Central memory CD8-positive, alpha-beta T cell (primary cell): ENCODE measurements around the gene TCF23.
A peak's percentile ranks its signal among the peaks of the same experiment; 100 is the strongest.
"Not testable (repeated sequence)": the region's sequence is repeated elsewhere in the genome, so short reads cannot be mapped to it uniquely, and the experiment has no call there.

Source experiments
- ATAC-seq: fragments of 150-1000 bp; cut with Tn5 transposase; replicated peaks from 2 replicates; pipeline ENCODE4 v1.10.0; 2022; ENCODE audit warnings: mild to moderate bottlenecking, moderate FRiP score, moderate number of reproducible peaks; ENCODE audit not compliant: poor library complexity, severe bottlenecking; ENCODE audit errors: extremely low read depth
- DNase-seq, 2 donors: peaks; one replicate each; pipeline ENCODE4 v3.0.0; 2021; ENCODE audit warnings: low spot score in 2 of 2
- H3K27ac Mint-ChIP-seq: one replicate; pipeline ENCODE4 v1.8.0; 2022; ENCODE audit warnings: low read depth, mild to moderate bottlenecking, moderate library complexity, mixed read lengths
- H3K27me3 Mint-ChIP-seq: one replicate; pipeline ENCODE4 v1.8.0; 2022; ENCODE audit warnings: mixed read lengths
- H3K36me3 Mint-ChIP-seq: one replicate; pipeline ENCODE4 v1.8.0; 2022; ENCODE audit warnings: mild to moderate bottlenecking, moderate library complexity, mixed read lengths; ENCODE audit not compliant: insufficient read depth
- H3K4me1 Mint-ChIP-seq: one replicate; pipeline ENCODE4 v1.8.0; 2022; ENCODE audit warnings: mixed read lengths
- H3K4me3 Mint-ChIP-seq: one replicate; pipeline ENCODE4 v1.8.0; 2022; ENCODE audit warnings: mild to moderate bottlenecking, moderate library complexity, mixed read lengths
- H3K9me3 Mint-ChIP-seq: one replicate; pipeline ENCODE4 v1.8.0; 2022; ENCODE audit warnings: mixed read lengths

The TCF23 gene

GRCh38 chr2:27191070-27191829 is 42.4 kb downstream of the TCF23 start:
- Mint-ChIP-seq H3K9me3 (no peaks in the 10 kb centered on the region), H3K4me1 (no peaks in the 10 kb centered on the region), H3K4me3 (no peak overlapping the region), H3K27me3 (peaks cover 9% of the 10 kb centered on the region), H3K27ac (no peak overlapping the region), H3K36me3 (peaks cover 2% of the 10 kb centered on the region)
- no peak for ATAC-seq
- DNase-seq: peak in 1 of 2 donors; percentile 42

GRCh38 chr2:27194538-27195354 is 45.9 kb downstream of the TCF23 start:
- DNase-seq (no peak), ATAC-seq (no peak)
- Mint-ChIP-seq H3K27me3 (no peaks in the 10 kb centered on the region), H3K4me1 (no peaks in the 10 kb centered on the region), H3K9me3 (no peaks in the 10 kb centered on the region), H3K27ac (no peak overlapping the region), H3K4me3 (no peak overlapping the region), H3K36me3 (peaks cover 7% of the 10 kb centered on the region)

GRCh38 chr2:27195799-27196198 is 47.0 kb downstream of the TCF23 start:
- H3K27me3 Mint-ChIP-seq, ATAC-seq, H3K4me3 Mint-ChIP-seq, DNase-seq, H3K4me1 Mint-ChIP-seq, H3K9me3 Mint-ChIP-seq, H3K27ac Mint-ChIP-seq, H3K36me3 Mint-ChIP-seq: not testable (repeated sequence)

- H3K27me3 Mint-ChIP-seq, ATAC-seq, H3K27ac Mint-ChIP-seq, H3K4me1 Mint-ChIP-seq, DNase-seq, H3K4me3 Mint-ChIP-seq, H3K9me3 Mint-ChIP-seq: not testable (repeated sequence)
- H3K36me3 Mint-ChIP-seq: peaks cover 18% of the 10 kb centered on the region
These were observed 49.3 kb downstream of the TCF23 start for GRCh38 chr2:27198068-27198467.

GRCh38 chr2:27198627-27199026 is 49.8 kb downstream of the TCF23 start:
- Mint-ChIP-seq H3K4me3 (no peak overlapping the region), H3K27ac (no peak overlapping the region)

GRCh38 chr2:27199241-27199640 is 50.4 kb downstream of the TCF23 start:
- no peaks in the 10 kb centered on the region for H3K27me3 Mint-ChIP-seq
- H3K4me1 Mint-ChIP-seq: no peaks in the 10 kb centered on the region
- no peak overlapping the region for H3K4me3 Mint-ChIP-seq
- H3K9me3 Mint-ChIP-seq: no peaks in the 10 kb centered on the region
- no peak overlapping the region for H3K27ac Mint-ChIP-seq
- ATAC-seq (no peak), DNase-seq (no peak)
- peaks cover 21% of the 10 kb centered on the region for H3K36me3 Mint-ChIP-seq

More at GRCh38 chr2:27198627-27199026, 49.8 kb downstream of the TCF23 start:
- H3K4me1 Mint-ChIP-seq: no peaks in the 10 kb centered on the region
- no peaks in the 10 kb centered on the region for H3K9me3 Mint-ChIP-seq
- peaks cover 20% of the 10 kb centered on the region for H3K36me3 Mint-ChIP-seq
- DNase-seq (no peak), ATAC-seq (no peak)
- no peaks in the 10 kb centered on the region for H3K27me3 Mint-ChIP-seq

- Mint-ChIP-seq H3K36me3 (peaks cover 30% of the 10 kb centered on the region), H3K27ac (no peak overlapping the region), H3K4me3 (no peak overlapping the region), H3K9me3 (no peaks in the 10 kb centered on the region), H3K4me1 (no peaks in the 10 kb centered on the region), H3K27me3 (no peaks in the 10 kb centered on the region)
- ATAC-seq (no peak), DNase-seq (no peak)
These were observed 52.9 kb downstream of the TCF23 start for GRCh38 chr2:27201675-27202074.

GRCh38 chr2:27202854-27203253 is 54.0 kb downstream of the TCF23 start:
- Mint-ChIP-seq H3K27me3 (no peaks in the 10 kb centered on the region), H3K36me3 (peaks cover 38% of the 10 kb centered on the region)

GRCh38 chr2:27203741-27204140 is 54.9 kb downstream of the TCF23 start:
- no peaks in the 10 kb centered on the region for H3K4me1 Mint-ChIP-seq
- H3K36me3 Mint-ChIP-seq: peaks cover 38% of the 10 kb centered on the region
- ATAC-seq (no peak), DNase-seq (no peak)
- H3K27me3 Mint-ChIP-seq: no peaks in the 10 kb centered on the region
- H3K27ac Mint-ChIP-seq: no peak overlapping the region
- H3K9me3 Mint-ChIP-seq: no peaks in the 10 kb centered on the region
- H3K4me3 Mint-ChIP-seq: no peak overlapping the region

More at GRCh38 chr2:27202854-27203253, 54.0 kb downstream of the TCF23 start:
- H3K4me1 Mint-ChIP-seq: no peaks in the 10 kb centered on the region
- H3K27ac Mint-ChIP-seq: no peak overlapping the region
- DNase-seq (no peak), ATAC-seq (no peak)
- H3K4me3 Mint-ChIP-seq: no peak overlapping the region
- no peaks in the 10 kb centered on the region for H3K9me3 Mint-ChIP-seq

- DNase-seq: no peak
- no peak for ATAC-seq
- peaks cover 3% of the 10 kb centered on the region for H3K4me1 Mint-ChIP-seq
- no peaks in the 10 kb centered on the region for H3K9me3 Mint-ChIP-seq
- no peak overlapping the region for H3K27ac Mint-ChIP-seq
- peaks cover 35% of the 10 kb centered on the region for H3K36me3 Mint-ChIP-seq
- no peaks in the 10 kb centered on the region for H3K27me3 Mint-ChIP-seq
- H3K4me3 Mint-ChIP-seq: no peak overlapping the region
These were observed 55.8 kb downstream of the TCF23 start for GRCh38 chr2:27204566-27204965.

GRCh38 chr2:27205206-27205605 is 56.4 kb downstream of the TCF23 start:
- ATAC-seq (no peak), DNase-seq (no peak)
- Mint-ChIP-seq H3K4me1 (peaks cover 9% of the 10 kb centered on the region), H3K27me3 (no peaks in the 10 kb centered on the region), H3K36me3 (peaks cover 33% of the 10 kb centered on the region), H3K4me3 (no peak overlapping the region), H3K9me3 (no peaks in the 10 kb centered on the region), H3K27ac (no peak overlapping the region)

- Mint-ChIP-seq H3K36me3 (peaks cover 30% of the 10 kb centered on the region), H3K27ac (no peak overlapping the region), H3K4me3 (no peak overlapping the region)
These were observed 57.5 kb downstream of the TCF23 start for GRCh38 chr2:27206346-27206745.

More at GRCh38 chr2:27206346-27206745, 57.5 kb downstream of the TCF23 start:
- Mint-ChIP-seq H3K9me3 (no peaks in the 10 kb centered on the region), H3K27me3 (no peaks in the 10 kb centered on the region), H3K4me1 (peaks cover 9% of the 10 kb centered on the region)
- DNase-seq (no peak), ATAC-seq (no peak)
